HG03521 (cell line): Measurements from ENCODE around the gene S100A3.

Experiments
- ATAC-seq: cut with Tn5 transposase; IDR thresholded peaks from one replicate; pipeline ENCODE4 v1.9.1; 2021; ENCODE audit warnings: mild to moderate bottlenecking, moderate library complexity; ENCODE audit not compliant: unreplicated experiment

Gene S100A3

GRCh38 chr1:153515504-153516394 lies 33.3 kb downstream of the S100A3 start:
- ATAC-seq: no peak

GRCh38 chr1:153513666-153514065 lies 35.4 kb downstream of the S100A3 start:
- no peak for ATAC-seq

GRCh38 chr1:153513023-153513422 lies 36.0 kb downstream of the S100A3 start:
- ATAC-seq: no peak

- no peak for ATAC-seq
Measured at GRCh38 chr1:153510984-153511410, 38.1 kb downstream of the S100A3 start.

- ATAC-seq: no peak
Measured at GRCh38 chr1:153509729-153510354, 39.2 kb downstream of the S100A3 start.

GRCh38 chr1:153509036-153509435 lies 40.0 kb downstream of the S100A3 start:
- ATAC-seq: no peak

GRCh38 chr1:153507926-153508583 lies 41.0 kb downstream of the S100A3 start:
- no peak for ATAC-seq

GRCh38 chr1:153506831-153507413 lies 42.1 kb downstream of the S100A3 start:
- ATAC-seq: no peak

- no peak for ATAC-seq
Measured at GRCh38 chr1:153506386-153506785, 42.7 kb downstream of the S100A3 start.

GRCh38 chr1:153505576-153505975 lies 43.5 kb downstream of the S100A3 start:
- no peak for ATAC-seq

GRCh38 chr1:153503766-153504165 lies 45.3 kb downstream of the S100A3 start:
- no peak for ATAC-seq

- ATAC-seq: no peak
Measured at GRCh38 chr1:153498746-153499145, 50.3 kb downstream of the S100A3 start.
